ENCODE measurements around the gene ISX.

DNA sequence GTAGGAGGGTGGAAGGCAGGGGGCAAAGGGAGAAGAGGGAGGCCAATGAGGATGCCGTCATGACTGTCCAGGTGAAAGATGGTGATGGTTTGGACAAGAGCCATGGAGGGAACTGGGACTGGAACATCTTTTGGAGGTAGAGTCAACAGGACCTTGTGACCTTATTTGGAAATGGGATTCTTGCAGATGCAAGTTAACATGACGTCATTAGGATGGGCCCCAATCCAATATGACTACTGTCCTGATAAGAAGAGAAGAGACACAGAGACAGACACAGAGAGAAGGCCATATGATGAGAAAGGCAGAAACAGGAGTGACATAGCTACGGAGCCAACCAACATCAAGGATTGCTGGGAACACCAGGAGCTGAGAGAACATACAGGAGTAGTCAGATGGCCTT, 31.0 kb upstream of the ISX start:
- TF ChIP-seq, protein P1, sequence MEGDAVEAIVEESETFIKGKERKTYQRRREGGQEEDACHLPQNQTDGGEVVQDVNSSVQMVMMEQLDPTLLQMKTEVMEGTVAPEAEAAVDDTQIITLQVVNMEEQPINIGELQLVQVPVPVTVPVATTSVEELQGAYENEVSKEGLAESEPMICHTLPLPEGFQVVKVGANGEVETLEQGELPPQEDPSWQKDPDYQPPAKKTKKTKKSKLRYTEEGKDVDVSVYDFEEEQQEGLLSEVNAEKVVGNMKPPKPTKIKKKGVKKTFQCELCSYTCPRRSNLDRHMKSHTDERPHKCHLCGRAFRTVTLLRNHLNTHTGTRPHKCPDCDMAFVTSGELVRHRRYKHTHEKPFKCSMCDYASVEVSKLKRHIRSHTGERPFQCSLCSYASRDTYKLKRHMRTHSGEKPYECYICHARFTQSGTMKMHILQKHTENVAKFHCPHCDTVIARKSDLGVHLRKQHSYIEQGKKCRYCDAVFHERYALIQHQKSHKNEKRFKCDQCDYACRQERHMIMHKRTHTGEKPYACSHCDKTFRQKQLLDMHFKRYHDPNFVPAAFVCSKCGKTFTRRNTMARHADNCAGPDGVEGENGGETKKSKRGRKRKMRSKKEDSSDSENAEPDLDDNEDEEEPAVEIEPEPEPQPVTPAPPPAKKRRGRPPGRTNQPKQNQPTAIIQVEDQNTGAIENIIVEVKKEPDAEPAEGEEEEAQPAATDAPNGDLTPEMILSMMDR (IDR thresholded peaks at IDR 0.05), result no peak
- TF ChIP-seq EZH2 (IDR thresholded peaks at IDR 0.05; ENCODE audit: borderline replicate concordance, insufficient read depth, low read depth, low read length, poor library complexity, severe bottlenecking), result no peak
